PFSK-1 (cell line): ENCODE results near the gene KRTAP5-7.

ENCODE experiments used
- SIN3A ChIP-seq: IDR thresholded peaks from 2 replicates; pipeline ENCODE4 v1.6.1; 2012; ENCODE audit warnings: mild to moderate bottlenecking, low read length, moderate library complexity, borderline replicate concordance; ENCODE audit not compliant: insufficient read depth
- TAF1 ChIP-seq: IDR thresholded peaks from 2 replicates; pipeline ENCODE4 v1.6.1; 2012; ENCODE audit warnings: low read length, control low read depth, borderline replicate concordance; ENCODE audit not compliant: insufficient read depth

DNA sequence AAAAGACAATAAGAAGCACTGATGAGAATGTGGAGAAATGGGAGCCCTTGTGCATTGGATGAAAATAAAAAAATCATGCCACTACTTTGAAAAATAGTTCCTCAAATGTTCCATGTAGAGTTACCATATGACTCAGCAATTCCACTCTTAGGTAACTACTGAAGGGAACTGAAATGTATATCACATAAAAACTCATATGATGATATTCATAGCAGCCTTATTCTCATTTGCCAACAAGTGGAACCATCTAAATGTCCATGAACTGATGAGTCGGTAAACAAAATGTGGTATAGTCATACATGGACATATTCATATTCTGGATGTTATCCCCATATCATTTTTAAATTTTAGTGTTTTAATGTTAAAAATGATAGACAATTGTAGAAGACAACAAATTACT, 24.6 kb downstream of the KRTAP5-7 start:
- no peak for TF ChIP-seq SIN3A
- TF ChIP-seq TAF1: no peak
